HG03039 (cell line): ENCODE measurements around the gene PCCA.
"Not testable (repeated sequence)": the region's sequence is repeated elsewhere in the genome, so short reads cannot be mapped to it uniquely, and the experiment has no call there.

Source experiments
- ATAC-seq: cut with Tn5 transposase; IDR thresholded peaks from one replicate; pipeline ENCODE4 v1.9.1; 2021; ENCODE audit warnings: mild to moderate bottlenecking, moderate library complexity; ENCODE audit not compliant: unreplicated experiment

The PCCA gene

DNA sequence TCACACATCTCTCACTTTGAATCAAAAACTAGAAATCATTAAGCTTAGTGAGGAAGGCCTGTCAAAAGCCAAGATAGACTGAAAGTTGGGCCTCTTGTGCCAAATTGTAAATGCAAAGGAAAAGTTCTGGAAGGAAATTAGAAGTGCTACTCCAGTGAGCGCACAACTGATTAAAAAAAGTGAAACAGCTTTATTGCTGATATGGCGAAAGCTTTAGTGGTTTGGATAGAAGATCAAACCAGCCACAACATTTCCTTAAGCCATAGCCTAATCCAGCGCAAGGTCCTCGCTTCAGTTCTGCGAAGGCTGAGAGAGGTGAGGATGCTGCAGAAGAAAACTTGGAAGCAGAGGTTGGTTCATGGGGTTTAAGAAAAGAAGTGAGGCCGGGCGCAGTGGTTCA is 7.6 kb downstream of the PCCA start:
- no peak for ATAC-seq

DNA sequence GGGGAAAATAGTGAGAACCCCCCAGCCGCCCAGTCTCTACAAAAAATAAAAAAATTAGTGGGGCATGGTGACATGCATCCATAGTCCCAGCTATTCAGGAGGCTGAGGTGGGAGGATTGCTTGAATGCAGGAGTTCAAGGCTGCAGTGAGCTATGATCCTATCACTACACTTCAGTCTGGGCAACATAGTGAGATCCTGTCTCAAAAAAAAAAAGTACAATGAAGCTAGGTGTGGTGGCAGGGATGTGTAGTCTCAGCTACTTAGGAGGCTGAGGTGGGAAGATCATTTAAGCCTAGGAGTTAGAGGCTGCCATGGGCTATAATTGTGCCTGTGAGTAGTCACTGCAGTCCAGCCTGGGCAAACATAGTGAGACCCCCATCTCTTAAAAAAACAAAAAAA is 8.9 kb downstream of the PCCA start:
- ATAC-seq, result no peak

DNA sequence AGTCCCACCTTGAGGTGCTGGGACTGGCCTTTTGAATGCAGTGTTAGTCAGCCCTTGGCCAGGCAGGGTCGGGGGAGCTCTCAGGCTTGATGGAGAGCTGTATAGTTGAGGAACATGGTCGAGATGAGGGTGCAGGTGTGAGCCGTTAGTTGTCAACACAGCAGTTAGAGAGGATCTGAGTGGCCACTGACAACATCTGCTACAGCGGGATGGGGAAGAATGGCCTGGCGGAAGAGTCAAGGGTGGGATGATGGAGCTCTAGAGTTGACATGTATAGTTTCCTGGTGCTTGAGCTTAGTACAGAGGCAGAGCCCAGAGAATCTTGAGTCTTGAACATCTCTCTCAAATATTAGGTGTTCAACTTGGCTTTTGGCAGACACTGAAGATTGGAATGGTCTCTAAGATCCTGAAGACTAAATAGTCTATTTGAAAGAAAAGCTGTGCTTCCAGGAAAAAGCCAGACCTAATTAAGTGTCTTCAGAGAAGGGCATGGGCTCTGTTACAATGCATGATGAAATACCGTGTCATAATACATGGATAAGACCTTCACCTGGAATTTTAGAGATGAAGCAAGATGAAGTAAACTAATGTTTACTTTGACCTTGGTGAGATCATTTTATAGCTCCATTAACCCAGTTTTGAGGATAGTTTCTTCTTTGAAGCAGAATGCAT is 9.7 kb downstream of the PCCA start:
- ATAC-seq, result no peak

DNA sequence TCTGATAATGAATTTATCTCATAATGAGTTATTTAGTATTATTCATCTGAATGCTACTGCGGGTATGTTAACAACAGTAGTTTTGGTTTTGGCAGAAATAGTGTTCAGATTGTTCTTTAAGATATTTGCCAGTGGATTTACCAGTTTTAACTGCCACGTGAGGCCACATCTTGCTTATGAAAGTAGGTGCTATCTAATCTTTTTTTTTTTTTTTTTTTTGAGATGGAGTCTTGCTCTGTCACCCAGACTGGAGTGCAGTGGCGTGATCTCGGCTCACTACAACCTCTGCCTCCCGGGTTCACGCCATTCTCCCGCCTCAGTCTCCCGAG is 10.2 kb downstream of the PCCA start:
- ATAC-seq, result not testable (repeated sequence)

DNA sequence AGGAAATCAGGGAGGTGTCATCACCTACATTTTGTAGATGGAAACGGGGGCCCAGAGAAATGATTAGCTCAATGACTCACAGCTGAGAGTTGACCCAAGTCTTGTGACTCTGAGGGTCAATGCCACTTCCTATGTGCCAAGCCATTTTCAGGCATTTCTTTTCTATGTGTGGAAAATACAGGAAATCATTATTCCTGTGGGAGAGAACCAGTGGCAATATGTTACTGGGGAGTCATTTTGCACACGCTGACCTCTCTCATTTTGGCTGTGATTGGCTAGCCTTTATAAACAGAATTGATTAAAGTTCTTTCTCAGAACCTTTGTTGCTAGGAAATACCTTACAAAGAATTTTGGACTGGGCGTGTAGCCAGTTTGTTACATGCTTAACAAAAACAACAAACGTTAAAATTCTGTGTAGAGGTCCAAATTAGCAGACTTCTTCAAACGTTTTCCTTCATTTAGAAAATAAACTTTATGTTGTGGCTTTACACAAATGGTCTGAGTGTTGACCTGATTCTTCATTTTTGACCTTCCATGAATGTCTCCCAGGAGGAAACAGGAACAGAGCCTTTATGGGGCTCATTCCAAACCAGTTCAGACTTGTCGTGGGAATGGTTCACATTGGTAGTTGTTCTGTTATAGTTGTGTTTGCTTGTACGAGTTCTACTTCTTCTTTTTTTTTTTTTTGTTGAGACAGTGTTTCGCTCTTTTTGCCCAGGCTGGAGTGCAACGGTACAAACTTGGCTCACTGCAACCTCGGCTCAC is 11.4 kb downstream of the PCCA start:
- no peak for ATAC-seq

DNA sequence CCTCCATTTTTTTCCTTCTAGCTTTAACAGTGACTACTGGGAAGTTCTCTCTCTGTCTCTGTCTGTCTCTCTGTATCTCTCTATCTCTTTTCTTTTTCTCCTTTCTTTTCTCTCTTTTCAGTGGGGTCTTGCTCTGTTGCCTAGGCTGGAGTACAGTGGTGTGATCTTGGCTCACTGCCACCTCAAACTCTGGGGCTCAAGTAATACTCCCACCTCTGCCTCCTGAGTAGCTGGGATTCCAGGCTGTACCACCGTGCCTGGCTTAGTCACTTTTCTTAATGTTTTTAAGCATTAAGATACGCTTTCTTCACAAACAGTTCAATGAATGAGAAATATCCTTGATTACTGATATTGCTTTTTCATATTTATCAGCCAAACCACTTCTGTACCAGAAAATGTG is 13.1 kb downstream of the PCCA start:
- ATAC-seq, result no peak

DNA sequence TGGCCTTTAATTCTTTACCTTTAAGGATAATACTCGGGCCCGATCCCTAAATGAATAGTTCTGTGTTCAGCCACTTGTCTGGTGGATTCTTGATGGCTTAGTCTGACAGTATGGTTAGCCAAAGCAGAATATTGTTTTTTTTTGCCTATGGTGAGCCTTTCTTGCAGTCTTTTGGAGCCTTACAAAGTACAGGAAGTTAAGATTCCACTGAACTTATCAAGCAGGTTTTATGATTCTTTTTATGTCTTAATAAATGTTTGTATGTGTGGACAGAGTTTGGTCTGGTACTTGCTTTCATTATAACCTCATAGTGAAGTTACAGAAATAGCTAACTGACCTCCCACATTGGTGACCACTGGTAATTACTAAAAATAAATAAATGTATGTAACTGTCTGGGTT is 17.1 kb downstream of the PCCA start:
- ATAC-seq, result no peak

DNA sequence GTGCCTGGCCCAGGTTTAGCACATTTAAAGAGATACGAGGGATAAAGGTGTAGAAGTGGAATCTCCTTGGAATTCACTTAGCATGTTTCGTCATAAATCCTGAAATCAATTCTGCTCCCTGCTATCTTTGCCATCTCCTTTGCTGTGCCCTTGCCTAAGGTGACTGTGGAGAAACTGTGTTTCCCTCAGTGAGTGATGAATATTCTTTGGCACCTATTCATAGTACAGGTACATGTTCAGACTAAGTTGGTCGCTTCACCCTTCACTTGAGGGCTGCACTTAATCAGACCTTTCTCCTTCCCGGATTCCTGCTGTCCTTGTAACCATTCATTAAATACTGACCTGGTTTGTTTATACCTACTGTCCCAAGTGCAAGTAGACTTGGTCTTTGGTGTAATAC is 17.8 kb downstream of the PCCA start:
- no peak for ATAC-seq

DNA sequence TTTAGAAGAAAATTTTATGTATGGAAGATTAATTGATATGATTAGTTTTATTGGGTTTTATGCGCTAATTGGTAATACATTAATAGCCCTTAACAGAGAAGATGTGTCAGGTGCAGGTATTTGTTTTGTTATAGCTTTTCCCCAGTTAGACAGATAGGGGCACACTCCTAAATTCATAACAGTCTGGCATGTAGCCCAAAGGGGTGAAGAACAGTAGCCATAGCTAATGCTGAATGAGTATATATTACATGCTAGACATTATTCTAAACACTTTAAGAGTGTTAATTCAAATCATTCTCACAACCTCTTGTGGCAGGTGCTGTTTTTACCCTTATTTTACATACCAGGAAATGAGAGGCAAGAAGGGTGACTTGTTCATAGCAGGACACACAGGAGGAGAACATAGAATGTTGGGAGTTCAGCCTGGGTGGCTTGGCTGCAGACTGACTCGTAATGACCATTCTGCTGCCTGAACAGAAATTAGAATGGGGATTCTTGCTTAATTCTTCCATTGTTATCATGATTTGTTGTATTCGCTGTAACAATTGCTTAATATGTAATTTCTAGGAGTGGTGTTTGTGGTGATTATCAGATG is 20.1 kb downstream of the PCCA start:
- no peak for ATAC-seq

DNA sequence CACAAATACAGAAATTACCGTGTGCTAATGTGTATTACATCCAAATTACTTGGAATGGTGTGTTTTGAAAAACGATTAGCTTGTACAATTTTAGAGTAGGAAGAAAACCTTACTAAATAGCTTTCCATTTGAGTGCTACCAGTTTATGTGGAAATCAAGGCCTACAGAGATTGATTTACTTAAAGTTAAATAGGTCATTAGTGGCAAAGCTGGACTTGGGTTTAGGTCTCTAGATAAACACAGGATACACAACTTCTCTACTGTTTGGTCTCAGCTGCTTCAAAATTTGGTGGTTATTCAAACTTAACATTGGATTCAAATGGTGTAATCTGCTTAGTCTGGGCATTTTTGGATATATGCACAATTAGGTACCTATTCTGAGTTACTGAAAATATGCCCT is 21.4 kb downstream of the PCCA start:
- ATAC-seq, result no peak

DNA sequence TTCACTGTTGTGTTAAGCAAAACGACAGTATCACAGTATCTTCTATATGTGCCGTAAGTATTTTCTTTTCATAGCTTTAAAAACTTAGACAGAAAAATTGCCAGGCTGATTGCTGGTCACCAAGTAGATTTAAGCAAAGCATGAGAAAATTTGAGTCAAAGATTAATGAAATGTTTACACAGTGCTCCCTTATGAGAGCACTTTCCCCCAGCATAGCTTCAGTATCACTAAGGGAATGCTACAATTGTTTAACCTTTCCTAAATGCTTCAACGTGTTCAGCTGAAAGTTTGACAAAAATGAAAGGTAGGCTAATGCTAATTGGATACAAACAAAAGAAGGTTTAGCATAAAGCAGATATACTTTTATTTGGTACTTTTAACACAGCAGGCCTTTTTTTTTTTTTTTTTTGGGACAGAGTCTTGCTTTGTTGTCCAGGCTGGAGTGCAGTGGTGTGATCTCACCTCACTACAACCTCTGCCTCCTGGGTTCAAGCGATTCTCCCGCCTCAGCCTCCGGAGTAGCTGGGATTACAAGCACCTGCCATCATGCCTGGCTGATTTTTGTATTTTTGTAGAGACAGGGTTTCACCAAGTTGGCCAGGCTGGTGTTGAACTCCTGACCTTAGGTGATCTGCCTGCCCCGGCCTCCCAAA is 23.4 kb downstream of the PCCA start:
- no peak for ATAC-seq

DNA sequence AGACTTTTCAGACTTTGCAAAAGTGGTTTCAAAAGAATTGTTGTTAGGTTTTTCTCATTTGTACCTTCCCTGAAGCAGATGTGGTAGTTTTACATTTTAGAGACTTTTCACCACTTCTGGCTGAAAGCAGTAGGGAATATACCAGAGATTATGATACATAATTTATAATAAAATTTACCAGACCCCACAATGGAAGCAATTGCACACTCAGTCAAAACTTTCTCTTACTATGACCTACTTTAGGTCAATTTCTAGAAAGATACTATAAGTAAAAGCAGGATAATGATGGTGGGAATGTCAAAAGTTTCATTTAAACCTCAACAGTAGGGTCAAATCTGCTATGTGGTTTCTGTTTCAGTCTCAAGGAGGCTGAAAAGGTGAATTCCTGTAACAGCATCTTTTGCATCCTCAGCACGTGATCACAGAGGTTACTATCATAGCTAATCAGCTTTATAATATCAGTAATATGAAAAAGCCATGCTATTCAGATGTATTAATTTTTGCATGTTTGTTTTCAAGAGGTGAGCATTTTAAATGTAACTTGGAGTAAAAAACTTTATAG is 26.9 kb downstream of the PCCA start:
- ATAC-seq, result peak; percentile 78

DNA sequence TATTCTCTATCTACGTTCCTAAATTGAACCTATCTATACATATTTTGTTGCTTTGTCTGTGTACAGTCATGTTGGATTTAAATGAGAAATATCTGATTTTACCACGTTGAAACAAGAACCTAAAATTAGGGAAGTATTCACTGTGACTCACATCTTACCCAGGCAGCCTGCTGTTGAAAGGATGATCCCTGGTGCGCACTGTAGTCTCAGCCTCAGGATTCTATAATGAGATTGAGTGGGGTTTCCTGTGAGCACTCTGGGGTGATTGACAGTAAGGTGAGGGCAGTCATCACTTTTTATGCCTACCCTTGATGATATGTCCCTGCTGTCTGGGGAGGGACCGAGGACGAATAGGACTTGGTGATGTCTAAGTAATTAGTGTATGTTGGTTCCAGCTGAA is 35.4 kb downstream of the PCCA start:
- ATAC-seq, result no peak

DNA sequence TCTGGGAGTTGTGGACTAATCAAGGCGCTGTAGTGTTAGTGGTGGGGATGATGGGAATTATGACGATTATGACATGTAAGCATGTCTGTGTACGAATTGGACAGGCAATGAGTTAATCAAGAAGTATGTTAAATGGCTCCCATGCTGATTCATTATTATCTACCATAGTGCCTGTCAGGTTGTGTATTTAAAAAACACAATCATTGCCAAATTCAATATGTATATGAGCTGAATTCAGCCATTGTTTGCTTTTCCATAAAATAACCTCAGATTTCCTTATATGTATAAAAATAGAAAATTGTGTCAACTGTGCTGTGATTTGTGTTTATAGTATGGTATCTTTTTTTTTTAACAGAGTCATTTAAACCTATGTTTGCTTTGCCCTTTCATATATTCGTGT is 37.1 kb downstream of the PCCA start:
- ATAC-seq, result no peak

DNA sequence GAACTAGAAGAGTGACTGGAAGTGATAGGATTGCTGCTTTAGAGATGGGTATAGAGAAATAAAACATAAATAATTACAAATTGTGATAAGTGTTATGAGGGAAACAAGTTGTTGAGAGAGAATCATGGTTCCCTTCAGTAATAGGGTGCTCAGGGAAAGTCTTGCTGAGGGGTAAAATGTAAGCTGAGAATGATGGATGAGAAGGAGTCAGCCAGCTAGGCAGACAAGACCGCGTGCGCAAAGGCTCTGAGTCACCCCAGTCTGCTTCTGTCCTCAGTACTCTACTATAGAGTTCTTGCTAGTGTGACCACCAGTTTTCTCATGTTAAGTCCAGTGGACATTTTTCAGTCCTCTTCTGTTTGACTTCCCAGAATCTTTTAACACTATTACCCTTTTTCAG is 39.5 kb downstream of the PCCA start:
- ATAC-seq, result no peak

DNA sequence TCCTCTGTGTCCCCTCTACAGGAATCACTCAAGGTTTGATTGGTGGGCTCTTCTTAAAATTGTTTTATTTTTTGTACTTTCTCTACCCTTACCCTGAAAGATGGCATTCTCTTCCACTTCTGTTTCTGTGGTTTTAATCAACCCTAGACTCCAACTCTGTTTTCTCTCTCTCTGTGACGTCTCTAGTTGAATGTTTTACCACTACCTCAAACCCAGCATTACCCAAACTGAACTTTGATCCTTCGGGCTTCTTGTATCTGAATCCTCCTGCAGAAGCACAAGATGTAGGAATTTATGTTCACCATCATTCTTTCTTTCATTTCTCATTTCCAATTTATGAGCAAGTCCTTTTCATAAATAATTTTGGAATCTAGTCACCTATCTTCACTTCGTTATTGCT is 39.9 kb downstream of the PCCA start:
- no peak for ATAC-seq

DNA sequence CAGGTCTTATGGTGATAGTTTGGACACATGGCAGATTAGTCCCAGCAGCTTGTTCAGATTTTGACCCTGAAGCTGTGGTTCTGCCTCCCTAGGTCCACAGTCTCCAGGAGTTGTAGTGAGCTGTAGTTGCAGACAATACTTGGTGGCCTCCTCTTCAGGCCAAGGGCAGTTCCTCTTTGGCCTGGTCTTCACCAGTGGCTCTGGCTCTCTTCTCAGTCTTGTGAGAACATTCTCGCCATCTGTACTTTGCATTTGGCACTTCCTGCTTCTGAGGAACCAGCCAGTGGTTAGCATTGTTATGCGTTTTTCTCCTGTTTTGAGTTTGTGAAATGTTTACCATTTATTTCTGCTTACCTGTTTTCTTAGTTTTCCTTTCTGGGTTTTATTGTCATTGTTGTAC is 40.7 kb downstream of the PCCA start:
- ATAC-seq, result peak; percentile 86

DNA sequence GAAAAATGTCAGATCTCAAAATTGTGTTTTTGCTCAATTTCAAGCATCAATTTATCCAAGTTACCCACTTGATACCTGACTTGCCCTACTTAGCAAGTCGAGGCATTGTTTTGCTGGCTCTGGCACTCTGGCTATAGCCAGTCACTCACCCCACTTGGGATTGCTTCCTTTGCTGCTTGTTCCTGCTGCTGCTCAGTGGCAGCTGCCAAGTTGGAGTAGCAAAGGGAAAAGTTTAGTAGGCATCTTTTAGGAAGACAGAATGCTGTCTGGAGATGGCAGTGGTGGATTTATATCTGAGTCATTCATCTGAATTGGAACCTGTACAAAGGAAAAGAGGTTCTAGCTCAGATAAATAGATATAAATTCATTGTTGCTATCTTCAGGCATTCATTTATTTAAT is 41.2 kb downstream of the PCCA start:
- ATAC-seq, result no peak

DNA sequence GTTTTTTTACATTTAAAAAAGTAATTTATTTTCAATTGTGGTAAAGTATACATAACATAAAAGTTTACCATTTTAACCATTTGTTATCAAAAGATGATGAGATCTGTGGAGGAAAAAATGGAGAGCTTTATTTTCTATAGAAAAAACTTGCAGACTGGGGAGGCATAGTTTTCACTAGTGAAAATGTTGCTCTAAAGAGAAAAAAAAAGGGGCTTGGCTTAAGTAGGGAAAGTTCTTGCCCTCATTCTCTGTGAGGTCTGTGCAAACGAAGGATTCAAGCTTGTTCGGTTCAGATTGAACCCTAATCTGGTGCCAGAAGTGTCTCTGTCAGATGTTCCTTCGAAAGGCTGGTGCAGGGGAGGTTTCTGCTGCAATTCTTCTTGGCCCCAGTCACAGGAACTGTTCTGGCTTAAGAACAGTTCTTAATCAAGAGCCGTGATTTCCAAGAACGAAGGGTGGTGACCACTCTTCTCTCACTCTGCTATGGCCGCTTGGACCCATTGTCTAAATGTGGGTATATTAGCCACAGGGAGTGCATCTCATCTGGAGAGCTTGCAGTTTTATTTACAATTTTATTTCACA is 42.1 kb downstream of the PCCA start:
- ATAC-seq, result no peak

DNA sequence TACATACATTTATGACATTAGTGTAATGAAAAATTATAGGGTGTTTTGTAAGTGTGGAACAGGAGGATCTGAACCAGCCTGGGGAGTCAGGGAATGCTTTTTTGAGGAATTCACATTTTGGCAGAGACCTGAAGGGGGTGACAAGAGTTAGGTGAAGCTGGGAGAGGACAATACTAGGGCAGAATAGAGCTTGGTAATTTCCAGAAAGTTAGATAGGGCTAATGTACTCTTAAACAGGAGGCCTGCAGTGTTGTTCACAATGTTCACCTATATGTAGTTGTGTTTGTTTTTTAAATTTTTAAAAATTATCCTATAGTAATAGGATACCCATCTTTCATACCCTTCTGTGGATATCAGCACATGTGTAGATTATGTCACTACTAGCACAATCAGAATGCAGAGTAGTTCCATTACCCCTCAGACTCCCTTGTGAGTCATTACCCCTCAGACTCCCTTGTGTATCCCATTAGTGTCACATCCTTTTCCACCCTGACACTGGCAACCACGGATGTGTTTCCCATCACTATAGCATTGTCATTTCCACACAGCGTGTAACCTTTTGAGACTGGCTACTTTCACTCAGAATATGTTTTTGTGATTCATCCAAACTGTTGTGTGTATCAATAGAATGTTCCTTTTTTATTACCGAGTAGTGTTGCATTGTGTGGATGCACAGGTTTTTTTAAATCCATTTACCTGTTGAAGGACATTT is 43.1 kb downstream of the PCCA start:
- ATAC-seq, result peak; percentile 51
